Neuronal stem cell (in vitro differentiated cells): ENCODE data around the gene VAMP5.

Experiments
- DNase-seq: peaks from one replicate; pipeline ENCODE4 v3.0.0-alpha.2; 2013; ENCODE audit warnings: low spot score
- H2AFZ ChIP-seq: one replicate; pipeline ENCODE4 v1.6.1; 2013; ENCODE audit warnings: mild to moderate bottlenecking, low read length, inconsistent platforms
- H2AK5ac ChIP-seq: 2 replicates; pipeline ENCODE4 v1.6.1; 2013; ENCODE audit warnings: low read depth, mild to moderate bottlenecking, inconsistent platforms, low read length, moderate library complexity, mixed read lengths
- H2BK120ac ChIP-seq: 2 replicates; pipeline ENCODE4 v1.6.1; 2013; ENCODE audit warnings: low read depth, mild to moderate bottlenecking, inconsistent platforms, low read length, moderate library complexity, mixed read lengths
- H2BK12ac ChIP-seq: one replicate; pipeline ENCODE4 v1.6.1; 2013; ENCODE audit warnings: low read length, inconsistent platforms
- H2BK15ac ChIP-seq: 2 replicates; pipeline ENCODE4 v1.6.1; 2013; ENCODE audit warnings: mild to moderate bottlenecking, low read length, inconsistent platforms, mixed read lengths
- H2BK5ac ChIP-seq: one replicate; pipeline ENCODE4 v1.6.1; 2013; ENCODE audit warnings: inconsistent platforms, mild to moderate bottlenecking, low read length, moderate library complexity
- H3K14ac ChIP-seq: one replicate; pipeline ENCODE4 v1.6.1; 2013; ENCODE audit warnings: low read length, inconsistent platforms
- H3K18ac ChIP-seq: 2 replicates; pipeline ENCODE4 v1.6.1; 2013; ENCODE audit warnings: low read length, inconsistent platforms
- H3K23ac ChIP-seq: 2 replicates; pipeline ENCODE4 v1.6.1; 2013; ENCODE audit warnings: low read depth, mild to moderate bottlenecking, mixed read lengths, low read length, inconsistent platforms; ENCODE audit not compliant: poor library complexity
- H3K27ac ChIP-seq: replicated peaks from 3 replicates; pipeline ENCODE4 v1.5.1; 2013; ENCODE audit warnings: low read length, inconsistent platforms
- H3K27me3 ChIP-seq, 3 experiments: 2 replicates each; pipeline ENCODE4 v1.6.1; 2013; ENCODE audit warnings: low read length in 3 of 3, mild to moderate bottlenecking in 2 of 3, inconsistent platforms in 1 of 3, low read depth in 1 of 3, mixed read lengths in 1 of 3, moderate library complexity in 1 of 3; ENCODE audit not compliant: control insufficient read depth in 3 of 3, insufficient read depth in 3 of 3
- H3K36me3 ChIP-seq, 2 donors: replicated peaks in 1 of 2; 2 replicates each; pipeline ENCODE4 v1.6.1; 2013; ENCODE audit warnings: low read length in 2 of 2; ENCODE audit not compliant: control insufficient read depth in 2 of 2, insufficient read depth in 2 of 2
- H3K4ac ChIP-seq: 2 replicates; pipeline ENCODE4 v1.6.1; 2013; ENCODE audit warnings: inconsistent platforms, mild to moderate bottlenecking, low read length, moderate library complexity
- H3K4me1 ChIP-seq, 2 donors: 1 replicate in 1 of 2; 2 replicates in 1 of 2; pipeline ENCODE4 v1.6.1; 2013; ENCODE audit warnings: low read length in 2 of 2, low read depth in 1 of 2; ENCODE audit not compliant: control insufficient read depth in 2 of 2, insufficient read depth in 1 of 2
- H3K4me2 ChIP-seq: one replicate; pipeline ENCODE4 v1.6.1; 2013; ENCODE audit warnings: mild to moderate bottlenecking, low read length, inconsistent platforms; ENCODE audit not compliant: insufficient read depth, poor library complexity, severe bottlenecking
- H3K4me3 ChIP-seq, 2 donors: 2 replicates each; pipeline ENCODE4 v1.5.1; 2013; ENCODE audit warnings: low read length in 2 of 2, mild to moderate bottlenecking in 2 of 2, inconsistent platforms in 1 of 2, moderate library complexity in 1 of 2
- H3K79me1 ChIP-seq: one replicate; pipeline ENCODE4 v1.6.1; 2013; ENCODE audit warnings: low read depth, mild to moderate bottlenecking, inconsistent platforms, low read length, moderate library complexity
- H3K9ac ChIP-seq: one replicate; pipeline ENCODE4 v1.6.1; 2013; ENCODE audit warnings: mild to moderate bottlenecking, low read depth, low read length, inconsistent platforms; ENCODE audit not compliant: poor library complexity
- H3K9me3 ChIP-seq, 2 donors: replicated peaks in 1 of 2; 2 replicates each; pipeline versions ENCODE3 to v1.6.1; 2013; ENCODE audit warnings: low read length in 2 of 2, mild to moderate bottlenecking in 2 of 2, inconsistent platforms in 1 of 2, low read depth in 1 of 2, mixed read lengths in 1 of 2, moderate library complexity in 1 of 2; ENCODE audit not compliant: control insufficient read depth in 2 of 2, insufficient read depth in 1 of 2
- H4K8ac ChIP-seq: one replicate; pipeline ENCODE4 v1.6.1; 2013; ENCODE audit warnings: low read depth, mild to moderate bottlenecking, inconsistent platforms, low read length, moderate library complexity
- H4K91ac ChIP-seq: one replicate; pipeline ENCODE4 v1.6.1; 2013; ENCODE audit warnings: low read length, low read depth, mild to moderate bottlenecking, inconsistent platforms; ENCODE audit not compliant: poor library complexity
- WGBS, 2 donors: extraction: QIAGEN DNeasy Blood & Tissue Kit; methylation state at CpG; one replicate each; pipeline ENCODE4 v1.1.7; 2013; ENCODE audit warnings: missing lambda C conversion rate in 2 of 2, mixed read lengths in 1 of 2; ENCODE audit not compliant: insufficient read length in 2 of 2, insufficient replicate concordance in 1 of 2; ENCODE audit errors: extremely low coverage in 2 of 2; 5-methylcytosine and 5-hydroxymethylcytosine counted together

Gene VAMP5

GRCh38 chr2:85577063-85577385 lies 7.2 kb upstream of the VAMP5 start:
- H3K4ac ChIP-seq, result no peak overlapping the region
- H2BK120ac ChIP-seq, result no peak overlapping the region
- H4K91ac ChIP-seq, result no peak overlapping the region
- H3K4me1 ChIP-seq, result peaks cover 20 to 26% of the 10 kb centered on the region in 2 donors
- H2BK12ac ChIP-seq, result no peak overlapping the region
- no peak overlapping the region for H3K23ac ChIP-seq
- no peak overlapping the region for H3K9ac ChIP-seq
- no peaks in the 10 kb centered on the region for H3K36me3 ChIP-seq
- H3K4me3 ChIP-seq, result no peak overlapping the region
- no peak overlapping the region for H2BK15ac ChIP-seq
- no peak overlapping the region for H3K27ac ChIP-seq
- no peaks in the 10 kb centered on the region for H3K9me3 ChIP-seq
- WGBS, 2 donors, result no CpG with 5 or more reads among the region's 3 CpGs
- no peak for DNase-seq
- peak overlapping the region; percentile 93 for H2AFZ ChIP-seq
- no peaks in the 10 kb centered on the region for H3K79me1 ChIP-seq
- H3K27me3 ChIP-seq, result peaks cover 0 to 6% (median 3%) of the 10 kb centered on the region in 3 experiments
- no peak overlapping the region for H3K14ac ChIP-seq
- H3K18ac ChIP-seq, result no peak overlapping the region
- no peak overlapping the region for H2BK5ac ChIP-seq
- no peak overlapping the region for H2AK5ac ChIP-seq
- H4K8ac ChIP-seq, result no peak overlapping the region
- H3K4me2 ChIP-seq, result no peak overlapping the region

DNA sequence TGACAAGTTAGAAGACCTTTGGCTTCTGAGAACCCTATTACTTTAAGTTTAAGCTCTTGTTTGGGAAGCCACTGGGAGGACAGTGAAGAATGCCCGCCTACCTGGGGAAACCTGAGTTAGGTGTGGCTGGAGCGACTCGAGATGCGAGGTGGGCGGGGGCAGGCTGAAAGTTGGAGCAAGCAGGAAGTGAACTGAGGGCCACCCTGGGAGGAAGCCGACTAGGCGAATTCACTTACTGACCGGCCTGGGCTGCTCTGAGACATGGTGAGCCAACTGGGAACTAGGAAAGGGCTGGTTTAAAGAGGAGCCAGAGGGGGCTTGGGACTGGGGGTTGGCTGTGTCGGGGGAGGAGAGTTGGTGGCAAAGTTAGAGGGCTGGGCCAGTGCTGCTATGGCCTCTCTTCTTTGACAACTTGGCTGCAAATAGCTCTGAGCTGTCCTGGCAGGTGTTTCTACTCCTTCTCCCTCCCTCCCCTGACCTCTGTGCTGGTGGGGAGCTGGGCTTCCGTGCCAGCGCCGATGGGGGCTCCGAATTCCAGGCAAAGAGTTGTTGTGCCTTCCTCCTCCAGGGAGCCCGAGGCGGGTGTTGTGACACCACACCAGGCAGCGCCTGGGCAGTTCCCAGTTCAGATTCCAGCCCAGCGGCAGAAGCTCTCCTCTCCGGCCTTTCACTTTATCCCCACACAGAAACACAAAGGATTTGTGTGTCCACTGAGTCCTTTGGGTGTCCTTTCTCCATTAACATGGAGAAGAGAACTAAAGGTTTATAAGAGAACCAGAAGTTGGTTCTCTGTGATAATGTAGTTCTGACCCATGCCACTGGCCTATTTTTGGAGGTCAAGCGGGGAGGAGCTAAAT lies 6.6 kb upstream of the VAMP5 start, which contains the start of gene VAMP8:
Gene VAMP8 (plus strand): TSS at position 201 of the 857 bp plus-strand sequence. CDS start 61 bp downstream, at position 262.
- Histone ChIP-seq H4K8ac (no peak within 1 kb of the TSS), H3K79me1 (no peaks in the 10 kb centered on the region), H2BK12ac (no peak within 1 kb of the TSS), H2BK120ac (no peak within 1 kb of the TSS), H3K27ac (no peak within 1 kb of the TSS), H3K4me1 (peaks cover 15 to 26% of the 10 kb centered on the region in 2 donors), H3K9me3 (no peaks in the 10 kb centered on the region), H3K4ac (no peak within 1 kb of the TSS), H2BK15ac (no peak within 1 kb of the TSS), H3K27me3 (peaks cover 0 to 4% (median 2%) of the 10 kb centered on the region in 3 experiments), H3K9ac (no peak within 1 kb of the TSS), H3K4me2 (no peak within 1 kb of the TSS), H4K91ac (no peak within 1 kb of the TSS), H2AFZ (peak within 1 kb of the TSS; percentile 93), H3K18ac (peak within 1 kb of the TSS; percentile 76), H3K14ac (no peak within 1 kb of the TSS), H2BK5ac (no peak within 1 kb of the TSS), H3K36me3 (no peaks in the 10 kb centered on the region), H3K23ac (peak within 1 kb of the TSS; percentile 52), H3K4me3 (no peak within 1 kb of the TSS), H2AK5ac (no peak within 1 kb of the TSS)
- WGBS, 2 donors, result no CpG with 5 or more reads among the region's 19 CpGs
- DNase-seq, result no peak

DNA sequence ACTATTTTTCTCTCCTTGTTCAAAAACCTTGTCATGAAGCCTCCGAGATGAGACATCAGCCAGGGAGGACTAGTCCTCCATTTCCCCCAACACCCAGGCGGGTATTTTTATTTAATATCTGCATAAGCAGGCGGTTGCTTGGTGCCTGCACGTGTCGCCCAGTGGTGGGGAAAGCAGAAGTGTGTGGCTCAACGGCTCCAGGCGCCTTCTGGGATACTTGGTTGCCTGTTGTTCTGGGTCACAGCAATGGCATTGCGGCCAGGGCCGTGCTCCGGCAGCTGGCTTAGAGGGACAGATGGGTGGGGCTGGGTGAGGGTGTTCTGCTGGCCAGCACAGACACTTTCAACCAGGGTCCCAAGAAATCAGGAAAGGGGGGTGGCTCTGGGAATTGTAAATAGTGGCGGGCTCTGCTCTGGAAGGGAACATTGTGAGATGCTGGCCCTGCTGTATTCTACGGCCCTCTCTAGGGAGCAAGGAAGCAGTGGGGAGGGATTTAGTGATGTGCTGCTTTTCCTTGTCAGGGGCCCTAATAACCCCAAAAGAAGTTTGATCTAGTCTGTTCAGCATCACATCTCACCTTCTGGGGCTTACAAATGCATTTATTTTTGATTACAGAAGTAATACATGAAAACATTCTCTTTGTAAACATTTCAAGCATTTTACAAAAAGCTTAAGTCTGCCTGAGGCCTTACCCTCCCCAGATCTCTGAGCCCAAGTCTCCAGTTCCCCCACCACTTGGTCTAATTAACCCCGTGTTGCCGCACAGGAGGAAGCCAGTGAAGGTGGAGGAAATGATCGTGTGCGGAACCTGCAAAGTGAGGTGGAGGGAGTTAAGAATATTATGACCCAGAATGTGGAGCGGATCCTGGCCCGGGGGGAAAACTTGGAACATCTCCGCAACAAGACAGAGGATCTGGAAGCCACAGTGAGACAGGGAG lies 5.7 kb upstream of the VAMP5 start:
- H3K14ac ChIP-seq, result no peak overlapping the region
- no peak overlapping the region for H2BK5ac ChIP-seq
- H2BK15ac ChIP-seq, result no peak overlapping the region
- H3K18ac ChIP-seq, result no peak overlapping the region
- peak overlapping the region; percentile 46 for H3K23ac ChIP-seq
- no peak overlapping the region for H2AK5ac ChIP-seq
- no peaks in the 10 kb centered on the region for H3K36me3 ChIP-seq
- H4K91ac ChIP-seq, result no peak overlapping the region
- H3K27ac ChIP-seq, result no peak overlapping the region
- no peak overlapping the region for H4K8ac ChIP-seq
- H3K79me1 ChIP-seq, result no peaks in the 10 kb centered on the region
- H3K4ac ChIP-seq, result no peak overlapping the region
- WGBS, 2 donors, result no CpG with 5 or more reads among the region's 19 CpGs
- H2BK12ac ChIP-seq, result no peak overlapping the region
- H3K4me2 ChIP-seq, result no peak overlapping the region
- peaks cover 13 to 26% of the 10 kb centered on the region in 2 donors for H3K4me1 ChIP-seq
- DNase-seq, result no peak
- H2AFZ ChIP-seq, result peak overlapping the region; percentile 93
- H3K4me3 ChIP-seq, result no peak overlapping the region
- no peak overlapping the region for H3K9ac ChIP-seq
- H2BK120ac ChIP-seq, result no peak overlapping the region
- no peaks in the 10 kb centered on the region for H3K9me3 ChIP-seq
- peaks cover 0 to 6% (median 0%) of the 10 kb centered on the region in 3 experiments for H3K27me3 ChIP-seq
